Stimulated activated CD8-positive, alpha-beta memory T cell treated with anti-CD3 and anti-CD28 coated beads, Interleukin-2, amount 100 ng/mL, for 1 hour (primary cell): ENCODE measurements around the gene TMEM184B.
A peak's percentile ranks its signal among the peaks of the same experiment; 100 is the strongest.

ENCODE experiments used
- DNase-seq, 2 donors: peaks; one replicate each; pipeline ENCODE4 v3.0.0-alpha.2; 2020; ENCODE audit warnings: low read depth in 2 of 2

TMEM184B gene

DNA sequence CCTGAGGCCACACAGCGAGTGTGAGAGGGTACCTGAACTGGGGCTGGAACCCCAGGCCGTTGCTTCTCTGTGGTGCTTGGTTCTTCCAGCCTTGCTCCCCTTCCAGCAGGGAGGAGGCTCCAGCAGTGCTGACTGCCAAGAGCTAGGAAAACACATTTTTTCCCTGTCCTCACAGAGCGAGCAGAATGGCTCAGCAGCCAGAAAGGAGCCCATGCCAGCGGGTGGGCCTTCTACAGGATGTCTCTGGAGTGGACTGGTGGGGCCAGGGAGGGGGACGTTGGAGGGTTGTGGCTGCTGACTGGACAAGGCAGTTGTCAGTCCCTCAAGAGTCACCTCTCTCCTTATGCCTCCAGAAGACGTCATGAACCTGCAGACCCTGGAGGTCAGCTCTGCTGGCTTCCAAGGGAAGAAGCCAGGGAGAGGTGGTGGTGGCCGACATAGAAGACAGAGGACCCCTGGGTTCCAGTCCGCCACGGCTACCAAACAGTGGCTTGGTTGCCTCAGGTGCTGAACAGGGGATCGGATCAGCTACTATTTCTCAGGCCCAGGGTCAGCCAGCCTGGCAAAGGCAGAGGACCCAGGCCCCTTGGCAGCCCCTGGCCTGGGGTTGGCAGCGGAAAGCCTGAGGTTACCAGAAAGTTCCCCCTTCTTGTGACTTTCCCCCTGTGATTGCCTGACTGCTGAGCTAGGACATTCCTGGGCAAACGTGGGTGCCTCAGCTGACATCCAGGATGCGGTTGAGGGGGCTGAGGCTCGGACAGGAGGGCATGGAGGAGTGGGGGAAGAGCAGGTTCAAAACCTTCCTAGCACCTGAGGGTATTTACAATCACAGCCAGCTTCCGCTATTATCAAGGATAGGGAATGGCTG, 67.3 kb downstream of the TMEM184B start:
- no peak for DNase-seq

DNA sequence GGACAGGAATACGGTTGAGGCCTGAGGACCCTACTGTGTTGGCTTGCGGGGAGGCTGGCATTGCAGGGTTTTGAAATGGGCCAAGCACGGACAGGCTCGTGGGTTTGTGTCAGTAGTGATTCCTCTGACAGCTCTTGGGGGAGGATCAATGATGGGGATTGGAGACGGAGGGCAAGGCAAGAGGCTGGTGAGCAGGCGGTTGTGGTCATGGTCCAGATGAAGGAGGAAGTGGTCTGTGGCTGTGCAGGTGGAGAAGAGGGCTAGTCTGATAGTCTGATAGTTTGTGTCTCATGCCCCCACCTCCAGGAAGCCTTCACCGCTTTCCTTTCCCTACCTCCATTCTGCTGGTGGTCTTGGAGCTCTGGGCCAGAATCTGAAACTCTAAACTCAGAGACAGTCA, 68.0 kb downstream of the TMEM184B start:
- no peak for DNase-seq

DNA sequence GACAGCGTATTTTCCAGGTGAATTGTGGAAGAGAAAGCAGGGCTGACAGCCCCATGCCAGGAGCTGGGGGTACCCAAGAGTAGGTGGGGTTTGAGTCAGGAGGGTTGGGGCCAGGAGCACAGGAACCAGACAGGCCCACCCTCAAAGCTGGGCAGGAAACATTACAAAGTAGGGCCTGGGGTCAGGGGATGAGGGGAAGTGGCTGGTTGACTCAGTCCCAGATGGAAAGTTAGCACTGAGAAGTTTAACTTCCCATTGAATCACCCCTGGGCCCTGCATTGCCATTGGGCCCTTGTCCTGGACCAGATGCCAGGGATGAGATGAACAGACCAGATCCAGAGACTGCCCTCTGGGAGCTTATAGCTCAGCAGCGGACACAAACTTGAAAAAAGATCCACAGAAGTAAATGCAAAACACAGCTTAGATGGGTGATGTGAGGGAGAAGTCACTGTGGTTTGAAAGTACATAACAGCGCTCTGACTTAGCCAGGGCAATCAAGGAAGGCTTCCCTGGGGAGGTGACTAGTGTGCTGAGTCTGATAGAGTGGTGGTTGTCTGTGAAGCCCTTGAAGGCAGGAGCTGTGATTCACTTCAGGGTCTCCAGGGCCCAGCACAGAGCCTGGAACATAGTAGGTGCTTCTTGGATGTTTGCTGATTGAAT, 68.8 kb downstream of the TMEM184B start:
- no peak for DNase-seq

DNA sequence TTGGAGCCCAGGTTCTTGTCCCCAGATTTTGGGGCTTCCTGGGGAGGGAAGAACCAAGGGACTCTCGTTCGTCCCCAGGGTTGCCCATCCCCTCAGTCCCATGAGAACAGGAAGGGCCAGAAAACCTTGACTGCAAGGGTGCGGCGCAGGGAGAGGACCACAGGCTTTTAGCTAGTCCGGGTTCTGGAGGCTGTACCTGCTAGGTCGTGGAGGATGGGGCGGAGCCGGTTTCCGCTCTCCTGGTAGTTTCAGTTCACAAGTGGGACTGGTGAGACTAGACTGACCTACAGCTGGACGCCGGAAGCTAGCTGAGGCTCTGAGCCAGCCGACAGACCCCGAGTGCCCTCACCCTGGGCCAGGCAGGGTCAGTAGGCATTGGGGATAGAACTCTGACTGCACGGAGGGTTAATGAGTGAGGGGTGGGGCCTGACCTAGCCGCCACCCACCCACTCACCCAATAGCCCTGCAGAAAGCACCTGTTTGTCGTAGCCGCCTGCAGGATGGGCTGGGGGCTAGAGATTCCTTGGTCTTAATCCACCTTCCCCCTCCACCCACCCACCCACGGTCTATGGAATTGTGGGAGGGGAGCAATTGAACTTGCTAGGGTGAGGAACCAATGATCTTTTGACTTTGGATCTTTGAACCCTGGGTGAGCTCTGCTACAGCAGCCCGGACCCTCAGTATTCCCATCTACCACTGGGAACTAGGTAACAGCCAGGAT, 69.6 kb downstream of the TMEM184B start:
- DNase-seq: no peak

DNA sequence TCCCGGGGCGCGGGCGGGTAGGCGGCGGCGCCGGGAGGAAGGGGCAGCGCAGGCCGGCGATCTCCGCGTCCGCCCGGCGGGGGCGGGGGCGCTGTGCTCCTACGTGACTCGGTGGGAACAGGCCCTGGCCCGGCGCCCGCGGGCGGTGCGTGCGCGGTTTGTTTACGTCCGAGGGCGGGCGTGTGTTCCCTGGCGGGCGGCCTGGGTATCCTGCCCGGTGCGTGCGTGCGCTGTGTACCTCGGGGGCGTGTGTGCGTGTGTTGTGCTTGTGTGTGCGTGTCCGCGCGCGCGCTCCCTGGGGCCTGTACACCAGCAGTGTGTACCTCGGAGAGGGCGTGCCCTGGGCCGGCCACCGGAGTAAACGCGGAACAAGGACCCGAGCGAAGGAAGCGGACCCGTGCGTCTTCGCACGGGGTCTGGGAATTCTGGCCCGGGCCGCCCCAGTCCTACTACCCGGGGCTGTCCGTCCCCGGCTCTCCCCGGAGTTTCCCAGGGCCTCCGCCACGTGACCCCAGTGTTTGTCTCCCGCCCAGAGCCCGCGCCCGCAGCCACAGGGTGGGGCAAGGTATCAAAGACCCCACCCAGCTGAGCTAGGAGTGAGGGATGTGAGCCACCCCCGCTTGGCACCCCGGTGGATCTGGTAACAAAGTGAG, 70.2 kb downstream of the TMEM184B start:
- DNase-seq: peak in 1 of 2 donors; percentile 33

DNA sequence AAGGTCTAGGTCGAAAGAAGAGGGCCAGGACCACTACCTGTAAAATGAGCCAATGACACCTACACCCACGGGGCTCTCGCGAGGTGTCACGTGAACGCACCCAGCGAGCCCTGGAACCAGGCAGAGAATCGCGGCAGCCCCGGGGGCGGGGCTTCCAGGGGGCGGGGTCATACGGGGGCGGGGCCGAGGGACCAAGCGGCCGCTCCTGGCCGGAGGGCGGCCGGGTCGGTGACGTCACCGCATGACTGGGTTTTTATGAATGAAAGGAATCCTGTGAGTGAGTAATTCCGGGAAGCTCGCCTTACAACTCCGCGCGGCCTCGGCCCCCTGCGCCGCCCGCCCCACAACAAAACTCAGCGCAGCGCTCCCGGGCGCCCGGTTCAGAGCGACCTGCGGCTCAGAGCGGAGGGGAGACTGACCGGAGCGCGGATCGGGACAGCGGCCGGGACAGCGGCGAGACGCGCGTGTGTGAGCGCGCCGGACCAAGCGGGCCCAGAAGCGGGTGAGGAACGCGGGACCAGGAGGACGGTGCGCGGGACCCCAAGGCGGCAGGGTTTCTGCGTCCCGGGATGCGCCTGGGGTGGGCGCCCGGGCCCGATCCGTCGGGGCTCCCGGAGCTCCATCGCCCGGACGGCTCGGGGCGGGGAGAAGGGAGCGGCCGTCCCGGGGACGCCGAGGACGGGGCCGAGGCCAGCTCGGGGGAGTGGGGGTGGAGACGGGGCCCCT, 70.9 kb downstream of the TMEM184B start, which contains the start of gene MAFF:
Gene MAFF, plus strand, starts transcription at position 284 of the 726 bp plus-strand sequence. CDS start 11,860 bp downstream, outside the sequence.
- DNase-seq: peak; percentile 79 to 85

DNA sequence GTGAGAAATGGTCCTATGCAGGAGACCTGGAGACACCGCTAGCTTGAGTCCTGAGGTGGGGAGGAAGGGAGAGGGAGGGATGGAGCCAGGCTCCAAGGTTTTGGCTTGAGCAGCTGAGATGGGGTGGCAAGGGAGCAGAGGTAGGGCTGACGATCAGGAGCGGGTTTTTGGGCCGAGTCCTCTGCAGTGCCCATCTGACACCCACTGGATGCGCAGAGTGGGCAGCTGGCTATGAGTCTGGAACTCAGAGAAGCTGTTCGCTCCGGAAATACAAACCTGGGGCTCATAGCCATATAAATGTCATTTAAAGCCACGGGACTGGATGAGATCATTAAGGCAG, 71.5 kb downstream of the TMEM184B start:
- no peak for DNase-seq

DNA sequence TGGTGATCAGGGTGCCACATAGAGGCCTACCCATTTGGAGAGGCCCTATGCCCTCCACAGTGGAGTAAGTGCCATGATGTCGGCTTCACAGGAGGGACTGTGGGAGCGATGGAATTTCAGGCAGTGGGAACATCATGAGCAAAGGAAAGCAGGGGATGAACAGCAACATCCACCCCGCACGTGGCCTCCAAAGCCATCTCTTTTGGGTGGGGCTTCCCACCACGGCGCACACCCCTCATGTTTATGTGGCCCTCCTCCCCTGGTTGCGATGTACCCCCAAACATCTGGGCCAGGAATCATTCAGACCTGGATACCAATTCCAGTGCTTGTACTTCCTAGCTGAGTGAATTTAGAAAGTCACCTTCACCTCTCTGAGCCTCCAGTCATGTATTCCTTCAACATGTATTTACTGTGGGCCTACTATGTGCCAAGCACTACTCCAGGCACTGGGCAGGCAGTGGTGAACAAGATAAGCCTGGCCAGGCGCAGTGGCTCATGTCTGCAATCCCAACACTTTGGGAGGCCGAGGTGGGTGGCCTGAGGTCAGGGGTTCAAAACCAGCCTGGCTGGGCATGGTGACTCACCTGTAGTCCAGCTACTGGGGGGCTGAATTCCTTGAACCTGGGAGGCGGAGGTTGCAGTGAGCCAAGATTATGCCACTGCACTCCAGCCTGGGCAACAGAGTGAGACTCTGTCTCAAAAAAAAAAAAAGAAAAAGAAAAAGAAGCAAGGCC, 72.8 kb downstream of the TMEM184B start:
- DNase-seq: no peak

DNA sequence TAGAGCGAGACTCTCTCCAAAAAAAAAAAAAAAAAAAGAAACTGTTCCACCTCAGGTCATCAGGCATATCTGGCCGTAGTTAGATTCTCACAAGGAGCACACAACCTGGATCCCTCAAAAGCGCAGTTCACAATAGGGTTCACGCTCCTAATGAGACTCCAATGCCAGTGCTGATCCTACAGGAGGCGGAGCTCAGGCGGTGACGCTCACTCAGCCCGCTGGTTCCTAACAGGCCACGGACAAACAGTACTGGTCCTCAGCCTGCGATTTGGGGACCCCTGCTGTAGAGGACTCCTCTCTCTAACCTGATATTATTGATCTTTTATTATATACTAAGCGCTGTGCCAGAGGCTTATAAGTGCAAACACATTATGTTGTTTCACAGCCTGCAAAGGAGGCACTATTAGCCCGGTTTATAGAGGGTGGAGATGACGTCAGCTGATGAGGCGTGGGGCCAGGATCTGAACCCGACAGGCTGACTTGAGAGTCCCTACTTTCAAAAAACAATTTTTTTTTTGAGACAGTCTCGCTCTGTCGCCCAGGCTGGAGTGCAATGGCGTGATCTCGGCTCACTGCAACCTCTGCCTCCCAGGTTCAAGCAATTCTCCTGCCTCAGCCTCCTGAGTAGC, 75.9 kb downstream of the TMEM184B start:
- no peak for DNase-seq

DNA sequence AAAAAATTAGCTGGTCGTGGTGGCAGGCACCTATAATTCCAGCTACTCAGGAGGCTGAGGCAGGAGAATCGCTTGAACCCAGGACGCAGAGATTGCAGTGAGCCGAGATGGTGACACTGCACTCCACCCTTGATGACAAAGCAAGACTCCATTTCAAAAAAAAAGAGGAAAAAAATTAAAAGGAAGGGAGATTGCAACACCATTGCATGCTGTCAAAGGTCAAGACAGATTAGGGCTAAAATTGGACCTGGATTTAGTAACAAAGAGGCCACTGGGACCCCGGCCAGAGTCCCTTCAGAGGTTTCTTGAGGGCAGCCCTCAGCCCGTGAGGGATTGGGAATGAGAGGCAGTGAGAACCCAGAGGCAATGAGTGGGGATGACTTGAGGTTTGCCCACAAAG, 79.2 kb downstream of the TMEM184B start:
- no peak for DNase-seq

DNA sequence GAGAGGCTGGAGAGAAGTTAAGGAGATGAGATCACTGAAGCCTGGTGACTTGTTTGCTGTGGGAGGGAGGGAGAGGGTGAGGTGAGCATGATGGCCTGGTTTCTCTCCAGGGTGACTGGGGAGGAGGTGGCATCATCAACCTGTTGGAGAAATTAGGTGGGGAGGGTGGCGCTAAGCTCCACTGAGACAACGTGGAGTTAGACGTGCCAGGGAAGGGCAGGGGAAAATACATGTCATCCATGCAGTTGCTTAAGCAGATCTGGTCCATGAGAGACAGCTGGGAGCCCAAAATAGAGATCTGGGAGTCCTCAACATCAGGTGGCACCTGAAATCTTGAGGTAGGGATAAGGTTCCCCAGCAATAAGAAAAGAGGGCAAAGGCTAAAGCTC, 80.3 kb downstream of the TMEM184B start:
- DNase-seq: no peak

DNA sequence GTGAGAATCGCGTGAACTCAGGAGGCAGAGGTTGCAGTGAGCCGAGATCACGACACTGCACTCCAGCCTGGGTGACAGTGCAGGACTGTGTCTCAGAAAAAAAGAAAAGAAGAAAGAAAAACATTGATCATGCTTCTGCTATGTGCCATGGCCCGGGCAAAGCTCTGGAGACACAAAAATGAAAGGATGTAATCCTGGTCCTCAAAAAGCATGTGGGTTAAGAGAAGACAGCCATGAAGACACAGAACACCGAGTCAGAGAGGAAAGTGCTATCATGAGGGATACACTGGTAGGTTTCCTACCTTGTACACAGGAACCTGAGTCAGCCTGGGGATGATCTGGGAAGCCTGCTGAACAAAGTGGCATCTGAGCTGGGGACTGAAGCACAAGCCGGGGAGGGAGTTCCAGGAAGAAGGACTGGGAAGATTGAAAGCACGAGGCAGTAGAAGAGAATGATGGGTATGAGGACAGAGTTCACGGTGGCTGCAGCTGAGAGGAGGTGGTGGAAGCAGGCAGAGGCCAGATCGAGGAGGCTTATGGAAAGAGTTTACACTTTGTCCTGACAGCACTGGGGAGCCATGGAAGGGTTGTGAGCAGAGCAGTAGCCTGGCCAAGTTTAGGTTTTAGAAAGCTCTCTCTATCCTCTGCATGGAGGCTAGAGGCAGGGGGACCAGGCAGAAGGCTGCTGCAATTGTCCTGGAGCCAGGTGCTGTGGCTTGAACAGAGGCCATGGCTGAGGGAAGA, 80.9 kb downstream of the TMEM184B start:
- DNase-seq: no peak

DNA sequence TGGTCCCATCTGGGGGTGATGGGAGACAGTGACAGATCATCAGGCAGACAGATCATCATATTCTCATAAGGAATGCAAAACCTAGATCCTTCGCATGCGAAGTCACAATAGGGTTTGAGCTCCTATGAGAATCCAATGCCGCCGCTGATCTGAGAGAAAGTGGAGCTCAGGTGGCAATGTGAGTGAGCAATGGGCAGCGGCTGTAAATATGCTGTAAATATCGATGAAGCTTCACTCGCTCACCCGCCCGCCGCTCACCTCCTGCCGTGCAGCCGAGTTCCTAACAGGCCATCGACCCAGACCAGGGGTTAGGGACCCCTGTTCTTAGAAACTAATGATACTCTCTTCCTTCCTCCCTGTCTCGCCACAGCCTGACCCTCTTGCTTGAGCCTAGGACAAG, 81.8 kb downstream of the TMEM184B start:
- no peak for DNase-seq

DNA sequence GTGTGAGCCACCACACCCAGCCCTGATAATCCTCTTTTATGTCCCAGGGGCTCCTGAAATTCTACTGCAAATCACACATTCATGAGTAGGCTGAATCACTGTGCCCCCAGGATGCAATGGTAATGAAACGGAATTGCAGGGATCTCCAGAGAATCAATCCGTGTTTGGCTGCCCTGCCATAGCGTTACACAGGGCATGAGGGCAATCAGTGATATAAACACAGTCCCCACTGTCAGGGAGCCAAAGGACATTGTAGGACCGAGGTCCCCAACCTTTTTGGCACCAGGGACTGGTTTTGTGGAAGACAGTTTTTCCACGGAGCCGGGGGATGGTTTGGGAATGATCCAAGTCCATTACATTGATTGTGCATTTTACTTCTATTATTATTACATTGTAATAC, 82.2 kb downstream of the TMEM184B start:
- DNase-seq: no peak

DNA sequence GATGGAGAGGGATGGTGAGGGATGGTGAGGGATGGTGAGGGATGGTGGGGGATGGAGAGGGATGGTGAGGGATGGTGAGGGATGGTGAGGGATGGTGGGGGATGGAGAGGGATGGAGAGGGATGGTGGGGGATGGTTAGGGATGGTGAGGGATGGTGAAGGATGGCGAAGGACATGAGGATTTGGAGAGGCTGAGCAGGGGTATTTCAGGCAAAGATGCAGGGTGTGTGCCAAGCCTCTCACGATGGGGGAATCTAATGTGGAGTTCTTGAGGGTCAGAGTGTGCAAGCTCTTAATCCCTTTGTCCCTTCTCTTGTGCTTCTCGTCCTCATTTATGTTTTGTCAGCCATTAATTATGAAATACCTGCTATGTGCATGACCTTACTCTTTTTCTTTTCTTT, 83.7 kb downstream of the TMEM184B start:
- no peak for DNase-seq

DNA sequence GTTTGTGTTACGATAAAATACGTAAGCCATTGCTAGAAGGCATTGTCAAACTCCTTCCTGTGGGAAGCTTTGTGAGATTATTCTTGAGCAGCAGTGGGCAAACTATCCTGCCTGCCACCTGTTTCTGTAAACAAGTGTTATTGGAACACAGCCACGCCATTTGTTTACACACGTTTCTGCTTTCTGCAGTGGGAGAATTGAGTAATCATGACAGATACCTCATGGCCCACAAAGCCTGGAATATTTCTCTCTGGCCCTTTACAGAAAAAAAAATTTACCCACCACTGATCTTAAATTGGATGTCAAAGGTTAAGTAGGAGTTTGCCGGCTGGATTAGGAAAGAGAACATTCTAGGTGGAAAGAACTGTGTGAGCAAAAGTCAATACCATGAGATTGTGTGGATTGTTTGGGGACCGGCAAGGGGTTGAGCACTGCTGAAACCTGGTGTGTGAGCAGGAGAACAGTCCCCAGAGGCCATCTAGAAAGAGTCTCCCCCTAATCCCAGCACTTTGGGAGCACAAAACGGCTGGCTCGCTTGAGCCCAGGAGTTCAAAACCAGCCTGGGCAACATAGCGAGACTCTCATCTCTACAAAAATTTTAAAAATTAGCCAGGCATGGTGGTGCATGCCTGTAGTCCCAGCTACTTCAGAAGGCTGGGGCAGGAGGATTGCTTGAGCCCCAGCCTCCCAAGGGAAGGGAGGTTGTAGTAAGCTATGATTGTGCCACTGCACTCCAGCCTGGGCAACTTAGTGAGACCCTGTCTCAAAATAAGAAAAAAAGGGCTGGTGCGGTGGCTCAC, 85.2 kb downstream of the TMEM184B start:
- DNase-seq: no peak

DNA sequence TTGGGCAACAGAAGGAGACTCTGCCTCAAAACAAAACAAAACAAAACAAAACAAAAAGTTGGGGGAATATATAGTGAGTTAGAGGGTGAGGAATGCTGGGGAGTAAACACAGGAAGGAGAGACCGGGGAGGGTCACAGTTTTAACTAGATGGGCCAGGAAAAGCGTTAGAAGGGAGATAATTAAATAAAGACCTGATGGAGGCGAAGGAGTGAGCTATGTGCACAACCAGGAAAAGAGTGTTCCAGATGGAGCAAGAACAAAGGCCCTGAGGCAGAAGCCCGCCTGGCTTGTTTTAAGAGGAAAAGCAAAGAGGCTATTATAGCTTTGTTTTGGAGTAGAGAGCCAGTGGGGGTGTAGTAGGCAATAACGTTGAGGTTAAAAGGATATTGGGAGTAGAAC, 86.4 kb downstream of the TMEM184B start:
- DNase-seq: no peak

DNA sequence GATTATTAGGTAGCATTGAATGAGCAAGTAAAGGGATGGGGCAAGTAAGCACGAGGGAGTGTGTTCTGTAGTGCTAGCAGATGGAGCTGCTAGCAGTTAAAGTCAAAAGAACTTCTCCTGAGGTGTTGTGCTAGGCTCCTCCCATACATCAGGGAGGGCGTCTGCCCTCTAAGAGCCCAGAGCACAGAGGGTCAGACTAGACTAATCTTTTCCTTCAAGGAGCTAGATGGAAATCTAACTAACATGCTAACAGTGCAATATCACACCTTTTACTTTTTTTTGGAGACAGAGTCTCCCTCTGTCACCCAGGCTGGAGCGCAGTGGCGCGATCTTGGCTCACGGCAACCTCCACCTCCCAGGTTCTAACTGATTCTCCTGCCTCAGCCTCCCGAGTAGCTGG, 88.0 kb downstream of the TMEM184B start:
- DNase-seq: no peak
